ENCODE data around the gene CADM1.

Gene CADM1

DNA sequence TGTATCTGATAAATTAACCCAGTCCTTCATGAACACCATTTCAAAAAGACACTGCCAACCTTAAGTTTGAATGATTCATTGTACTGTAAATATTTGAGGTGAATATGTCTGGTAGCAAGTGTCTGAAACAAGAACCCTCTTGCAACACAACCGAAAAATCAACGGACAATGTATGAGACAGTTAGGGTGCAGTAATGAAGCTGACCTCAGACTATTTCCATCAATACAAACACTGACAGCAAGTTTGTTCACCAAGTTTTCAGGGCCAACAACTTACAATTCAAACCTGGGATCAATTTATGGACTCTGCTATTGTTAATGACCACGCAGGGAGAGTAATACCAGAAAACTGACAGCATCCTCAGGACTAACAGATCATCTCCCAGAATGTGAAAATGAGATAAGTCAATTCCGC lies 126.3 kb downstream of the CADM1 start:
- Histone ChIP-seq H3K9ac (ENCODE audit: low read length) (no peak overlapping the region), H3K4me3 (ENCODE audit: low read length) (no peak overlapping the region), H3K36me3 (ENCODE audit: control insufficient read depth, insufficient read depth, low read length) (no peaks in the 10 kb centered on the region), H3K27me3 (ENCODE audit: control insufficient read depth, insufficient read depth, low read length) (no peaks in the 10 kb centered on the region), H3K4me1 (ENCODE audit: control insufficient read depth, insufficient read depth, low read length) (no peaks in the 10 kb centered on the region), H3K9me3 (ENCODE audit: control insufficient read depth, low read length) (no peaks in the 10 kb centered on the region)

DNA sequence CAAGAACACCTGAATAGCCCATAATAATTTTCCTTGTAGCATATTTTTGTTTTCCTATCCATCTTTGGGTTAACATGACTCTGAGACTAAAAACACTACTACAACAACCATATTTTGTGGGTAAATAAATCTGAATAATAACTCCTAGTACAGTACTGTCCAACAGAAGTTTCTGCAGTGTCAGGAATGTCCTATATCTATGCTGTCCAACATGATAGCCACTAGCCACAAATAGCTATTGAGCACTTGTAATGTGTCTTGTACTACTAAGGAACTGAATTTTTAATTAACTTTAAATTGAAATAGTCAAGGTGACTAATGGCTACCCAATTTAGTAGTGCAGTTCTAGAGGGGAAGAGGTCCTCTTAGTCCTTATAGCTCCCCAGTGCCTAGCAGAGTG lies 135.6 kb downstream of the CADM1 start:
- Histone ChIP-seq H3K4me1 (ENCODE audit: control insufficient read depth, insufficient read depth, low read length) (no peaks in the 10 kb centered on the region), H3K9me3 (ENCODE audit: control insufficient read depth, low read length) (no peaks in the 10 kb centered on the region), H3K9ac (ENCODE audit: low read length) (no peak overlapping the region), H3K4me3 (ENCODE audit: low read length) (no peak overlapping the region), H3K27me3 (ENCODE audit: control insufficient read depth, insufficient read depth, low read length) (no peaks in the 10 kb centered on the region), H3K36me3 (ENCODE audit: control insufficient read depth, insufficient read depth, low read length) (no peaks in the 10 kb centered on the region)

DNA sequence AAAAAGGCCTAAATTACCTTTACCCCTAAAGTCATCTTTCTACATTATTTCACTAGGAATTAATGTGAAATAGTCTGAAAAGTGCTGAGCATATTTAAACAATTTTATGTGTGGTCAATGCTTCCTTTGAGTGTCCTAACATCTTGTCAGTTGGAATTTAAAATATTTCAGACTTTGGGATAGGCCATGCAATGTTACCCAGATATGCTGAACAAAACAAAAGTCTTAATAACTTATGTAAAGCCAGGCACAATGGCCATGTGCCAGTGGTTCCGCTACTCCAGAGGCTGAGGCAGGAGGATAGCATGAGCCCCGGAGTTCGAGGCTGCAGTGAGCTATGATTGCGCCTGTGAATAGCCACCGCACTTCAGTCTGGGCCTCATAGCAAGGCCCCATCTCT lies 137.4 kb downstream of the CADM1 start:
- Histone ChIP-seq H3K9ac (ENCODE audit: low read length) (no peak overlapping the region), H3K36me3 (ENCODE audit: control insufficient read depth, insufficient read depth, low read length) (no peaks in the 10 kb centered on the region), H3K27me3 (ENCODE audit: control insufficient read depth, insufficient read depth, low read length) (no peaks in the 10 kb centered on the region), H3K4me1 (ENCODE audit: control insufficient read depth, insufficient read depth, low read length) (no peaks in the 10 kb centered on the region), H3K4me3 (ENCODE audit: low read length) (no peak overlapping the region), H3K9me3 (ENCODE audit: control insufficient read depth, low read length) (no peaks in the 10 kb centered on the region)

DNA sequence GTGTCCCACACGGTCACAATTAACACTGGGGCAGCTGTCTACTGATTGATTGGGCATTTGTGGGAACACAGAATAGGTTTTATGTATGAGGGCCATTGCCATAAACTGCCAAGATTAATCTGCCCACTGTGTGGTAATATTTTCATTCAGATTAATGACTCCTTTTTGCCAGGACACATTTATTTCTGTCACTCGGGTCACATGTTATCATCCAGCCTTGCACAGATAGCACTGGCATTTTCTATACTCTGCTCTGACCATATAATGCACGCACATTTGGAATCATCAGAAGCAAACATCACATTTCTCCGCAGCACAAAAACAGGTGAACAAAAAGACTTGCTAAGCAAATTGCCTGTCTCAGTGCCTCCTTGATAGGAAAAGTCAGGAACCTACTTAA lies 138.3 kb downstream of the CADM1 start:
- H3K9ac ChIP-seq (ENCODE audit: low read length), result no peak overlapping the region
- no peak overlapping the region for H3K4me3 ChIP-seq (ENCODE audit: low read length)
- H3K4me1 ChIP-seq (ENCODE audit: control insufficient read depth, insufficient read depth, low read length), result no peaks in the 10 kb centered on the region
- no peaks in the 10 kb centered on the region for H3K36me3 ChIP-seq (ENCODE audit: control insufficient read depth, insufficient read depth, low read length)
- H3K9me3 ChIP-seq (ENCODE audit: control insufficient read depth, low read length), result no peaks in the 10 kb centered on the region
- H3K27me3 ChIP-seq (ENCODE audit: control insufficient read depth, insufficient read depth, low read length), result no peaks in the 10 kb centered on the region

DNA sequence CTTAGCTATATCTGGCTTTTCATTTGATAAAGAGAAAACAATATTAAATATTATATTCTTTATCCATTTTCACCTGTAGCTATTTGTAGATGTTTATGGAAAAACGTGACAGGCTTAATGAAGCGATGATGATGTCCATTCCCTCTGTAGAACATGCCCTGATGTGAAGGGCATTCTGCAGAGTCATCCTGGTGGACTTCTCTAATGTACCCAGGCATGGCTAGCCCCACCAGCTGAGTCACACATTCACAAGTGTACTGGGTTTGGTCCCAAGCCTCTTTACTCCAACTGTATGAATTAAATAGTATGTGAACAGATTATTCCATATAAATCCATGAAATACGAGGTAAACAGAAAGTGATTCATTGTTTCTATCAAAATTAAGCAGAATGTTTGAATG lies 139.3 kb downstream of the CADM1 start:
- Histone ChIP-seq H3K36me3 (ENCODE audit: control insufficient read depth, insufficient read depth, low read length) (no peaks in the 10 kb centered on the region), H3K4me3 (ENCODE audit: low read length) (no peak overlapping the region), H3K9ac (ENCODE audit: low read length) (no peak overlapping the region), H3K4me1 (ENCODE audit: control insufficient read depth, insufficient read depth, low read length) (no peaks in the 10 kb centered on the region), H3K9me3 (ENCODE audit: control insufficient read depth, low read length) (no peaks in the 10 kb centered on the region), H3K27me3 (ENCODE audit: control insufficient read depth, insufficient read depth, low read length) (no peaks in the 10 kb centered on the region)

DNA sequence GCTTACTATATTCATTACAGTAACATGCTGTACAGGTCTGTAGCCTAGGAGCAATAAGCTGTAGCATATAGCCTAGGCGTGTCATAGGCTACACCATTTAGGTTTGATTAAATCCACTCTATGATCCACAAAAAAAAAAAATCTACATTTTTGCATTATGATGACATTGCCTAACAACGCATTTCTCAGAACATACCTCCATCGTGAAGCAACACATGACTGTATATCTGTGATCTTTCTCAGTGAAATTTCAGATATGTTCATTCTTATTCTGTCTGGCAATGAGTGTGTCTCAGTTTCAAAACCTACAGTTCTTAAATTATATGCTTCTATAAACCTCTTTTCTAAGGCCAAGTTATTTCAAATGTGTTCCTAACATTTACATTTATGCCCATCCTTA lies 140.3 kb downstream of the CADM1 start:
- Histone ChIP-seq H3K36me3 (ENCODE audit: control insufficient read depth, insufficient read depth, low read length) (no peaks in the 10 kb centered on the region), H3K9me3 (ENCODE audit: control insufficient read depth, low read length) (no peaks in the 10 kb centered on the region), H3K9ac (ENCODE audit: low read length) (no peak overlapping the region), H3K4me1 (ENCODE audit: control insufficient read depth, insufficient read depth, low read length) (no peaks in the 10 kb centered on the region), H3K27me3 (ENCODE audit: control insufficient read depth, insufficient read depth, low read length) (no peaks in the 10 kb centered on the region), H3K4me3 (ENCODE audit: low read length) (no peak overlapping the region)

DNA sequence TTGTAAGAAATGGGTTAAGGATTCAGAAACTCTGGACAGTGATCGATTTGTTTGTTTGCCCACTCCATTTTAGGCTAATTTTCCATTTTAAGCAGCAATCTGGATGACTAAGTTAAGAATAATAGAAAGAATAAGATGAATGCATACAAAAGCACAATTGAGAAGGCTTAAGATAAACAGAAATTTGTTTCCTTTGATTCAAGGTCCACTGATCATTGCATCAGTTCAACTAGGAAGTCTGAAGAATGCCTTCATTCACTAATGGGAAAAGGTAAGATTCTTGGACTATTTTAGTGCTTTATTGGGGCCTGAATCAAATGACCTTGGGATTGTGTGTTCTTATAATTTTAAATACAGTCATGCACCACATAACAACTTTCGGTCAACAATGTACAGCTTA lies 140.8 kb downstream of the CADM1 start:
- no peak overlapping the region for H3K9ac ChIP-seq (ENCODE audit: low read length)
- H3K4me3 ChIP-seq (ENCODE audit: low read length), result no peak overlapping the region
- no peaks in the 10 kb centered on the region for H3K36me3 ChIP-seq (ENCODE audit: control insufficient read depth, insufficient read depth, low read length)
- no peaks in the 10 kb centered on the region for H3K27me3 ChIP-seq (ENCODE audit: control insufficient read depth, insufficient read depth, low read length)
- H3K9me3 ChIP-seq (ENCODE audit: control insufficient read depth, low read length), result no peaks in the 10 kb centered on the region
- no peaks in the 10 kb centered on the region for H3K4me1 ChIP-seq (ENCODE audit: control insufficient read depth, insufficient read depth, low read length)

DNA sequence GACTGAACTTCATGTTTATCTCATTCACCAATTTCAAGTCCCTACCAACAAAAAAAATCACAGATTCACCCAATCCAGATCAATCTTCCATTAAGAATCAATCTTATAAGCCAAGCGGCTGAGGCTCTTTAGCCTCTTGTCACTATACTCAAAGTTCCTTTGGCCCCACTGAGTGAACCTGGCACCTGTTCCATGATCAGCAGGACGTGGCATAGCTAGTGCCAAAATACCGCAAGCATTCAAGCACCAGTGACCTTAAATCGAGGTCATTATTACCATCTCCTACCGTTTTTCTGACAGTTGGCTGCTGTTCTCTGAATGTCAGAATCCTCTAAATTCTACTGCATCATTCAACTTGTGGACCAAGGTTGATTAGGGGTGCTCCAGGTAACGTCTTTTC lies 141.2 kb downstream of the CADM1 start:
- no peaks in the 10 kb centered on the region for H3K9me3 ChIP-seq (ENCODE audit: control insufficient read depth, low read length)
- H3K27me3 ChIP-seq (ENCODE audit: control insufficient read depth, insufficient read depth, low read length), result no peaks in the 10 kb centered on the region
- no peaks in the 10 kb centered on the region for H3K4me1 ChIP-seq (ENCODE audit: control insufficient read depth, insufficient read depth, low read length)
- H3K4me3 ChIP-seq (ENCODE audit: low read length), result no peak overlapping the region
- H3K9ac ChIP-seq (ENCODE audit: low read length), result no peak overlapping the region
- no peaks in the 10 kb centered on the region for H3K36me3 ChIP-seq (ENCODE audit: control insufficient read depth, insufficient read depth, low read length)

DNA sequence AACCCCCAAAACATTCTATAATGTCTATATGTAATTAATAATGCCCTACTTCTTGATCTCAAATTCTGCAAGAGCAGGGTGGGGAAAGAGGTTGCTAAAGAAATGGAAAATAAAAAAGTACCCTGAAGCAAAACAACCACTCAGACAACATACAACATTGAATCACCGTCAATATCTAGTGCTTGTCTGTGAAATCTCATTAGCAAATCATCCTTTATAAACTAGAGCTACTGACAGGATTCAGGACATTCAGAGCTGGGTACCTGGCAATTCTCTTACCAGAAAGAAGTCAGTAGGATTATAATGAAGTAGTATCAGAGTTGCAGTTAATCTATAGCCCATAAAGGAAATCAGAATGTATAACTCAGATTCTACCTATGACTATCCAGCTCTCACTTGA lies 143.2 kb downstream of the CADM1 start:
- Histone ChIP-seq H3K4me1 (ENCODE audit: control insufficient read depth, insufficient read depth, low read length) (no peaks in the 10 kb centered on the region), H3K27me3 (ENCODE audit: control insufficient read depth, insufficient read depth, low read length) (no peaks in the 10 kb centered on the region), H3K9me3 (ENCODE audit: control insufficient read depth, low read length) (no peaks in the 10 kb centered on the region), H3K9ac (ENCODE audit: low read length) (no peak overlapping the region), H3K36me3 (ENCODE audit: control insufficient read depth, insufficient read depth, low read length) (no peaks in the 10 kb centered on the region), H3K4me3 (ENCODE audit: low read length) (no peak overlapping the region)

DNA sequence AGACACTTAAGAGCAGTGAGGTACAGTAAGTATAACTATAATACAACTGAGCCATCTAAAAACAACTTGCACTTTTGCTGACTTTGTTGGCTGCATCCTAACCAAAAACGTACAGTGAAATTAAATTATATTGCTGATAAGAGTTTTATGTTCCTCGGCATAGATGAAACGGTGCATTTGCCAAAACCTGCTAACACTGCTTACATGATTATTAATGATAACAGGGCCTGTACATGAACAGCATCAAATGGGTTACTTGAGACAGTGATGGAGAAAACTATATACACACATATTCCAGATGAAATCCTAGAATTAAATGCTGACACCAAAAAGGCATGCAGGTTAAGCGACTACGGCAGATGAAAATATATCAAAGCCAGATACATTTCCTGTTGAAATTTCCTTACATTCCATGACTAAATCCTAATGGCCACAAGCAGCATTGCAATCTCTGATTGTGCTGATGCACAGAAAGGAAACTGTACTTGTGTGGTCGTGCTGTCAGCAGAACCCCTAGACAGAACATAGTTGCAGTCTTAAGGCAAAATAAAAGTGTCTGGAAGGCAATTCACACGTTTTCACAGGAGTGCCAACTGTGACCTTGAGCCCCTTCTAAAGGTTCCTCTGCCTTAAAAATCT lies 143.9 kb downstream of the CADM1 start:
- no peaks in the 10 kb centered on the region for H3K4me1 ChIP-seq (ENCODE audit: control insufficient read depth, insufficient read depth, low read length)
- no peaks in the 10 kb centered on the region for H3K36me3 ChIP-seq (ENCODE audit: control insufficient read depth, insufficient read depth, low read length)
- no peaks in the 10 kb centered on the region for H3K27me3 ChIP-seq (ENCODE audit: control insufficient read depth, insufficient read depth, low read length)
- H3K9me3 ChIP-seq (ENCODE audit: control insufficient read depth, low read length), result no peaks in the 10 kb centered on the region
- H3K9ac ChIP-seq (ENCODE audit: low read length), result no peak overlapping the region
- no peak overlapping the region for H3K4me3 ChIP-seq (ENCODE audit: low read length)

DNA sequence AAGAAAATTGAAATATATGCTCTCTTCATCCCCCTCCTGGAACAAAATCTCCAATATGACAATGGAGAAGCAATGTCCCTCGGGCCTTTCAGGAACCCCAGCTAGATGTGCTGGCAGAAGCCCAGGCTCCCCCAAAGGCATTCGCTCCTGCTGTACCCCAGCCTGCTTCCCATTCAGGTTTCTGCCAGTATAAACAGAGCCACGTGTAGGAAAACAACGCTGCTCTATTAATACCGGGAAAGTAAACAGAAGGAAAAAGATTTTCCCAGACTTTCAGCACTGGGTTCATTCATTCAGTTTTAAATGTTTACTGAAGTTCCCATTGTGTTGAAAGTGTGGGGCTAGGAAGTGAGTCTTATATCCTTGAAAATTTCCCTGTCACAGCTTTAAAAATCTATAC lies 147.1 kb downstream of the CADM1 start:
- no peaks in the 10 kb centered on the region for H3K9me3 ChIP-seq (ENCODE audit: control insufficient read depth, low read length)
- H3K4me1 ChIP-seq (ENCODE audit: control insufficient read depth, insufficient read depth, low read length), result no peaks in the 10 kb centered on the region
- no peak overlapping the region for H3K9ac ChIP-seq (ENCODE audit: low read length)
- H3K4me3 ChIP-seq (ENCODE audit: low read length), result no peak overlapping the region
- no peaks in the 10 kb centered on the region for H3K27me3 ChIP-seq (ENCODE audit: control insufficient read depth, insufficient read depth, low read length)
- H3K36me3 ChIP-seq (ENCODE audit: control insufficient read depth, insufficient read depth, low read length), result no peaks in the 10 kb centered on the region

DNA sequence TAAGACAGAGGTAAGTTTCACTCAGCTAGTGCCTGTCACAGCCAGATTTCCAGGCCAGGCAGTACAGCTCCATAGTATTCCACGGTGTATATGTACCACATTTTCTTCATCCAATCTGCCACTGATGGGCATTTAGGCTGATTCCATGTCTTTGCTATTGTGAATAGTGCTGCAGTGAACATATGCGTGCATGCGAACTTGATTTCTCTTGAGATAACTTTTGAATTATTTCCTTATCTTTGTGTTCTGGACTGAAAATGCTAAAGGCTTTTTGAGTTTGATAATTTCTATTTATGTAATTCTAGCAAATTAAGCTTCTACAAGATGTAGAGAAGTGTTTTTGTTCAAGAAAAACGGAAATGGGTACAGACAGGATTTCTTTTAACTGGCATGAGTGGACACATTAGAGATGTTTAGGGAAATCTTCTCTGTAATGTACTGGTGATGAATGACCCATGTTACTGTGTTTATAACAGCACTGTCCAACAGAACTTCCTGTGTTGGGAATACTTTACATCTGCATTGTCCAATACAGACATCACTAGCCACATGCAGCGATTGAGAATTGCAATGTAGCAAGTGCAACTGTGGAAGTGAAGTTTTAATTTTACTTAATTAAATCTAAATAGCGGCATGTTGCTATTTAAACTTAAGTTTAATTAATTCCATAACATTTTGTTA lies 151.3 kb downstream of the CADM1 start:
- Histone ChIP-seq H3K9ac (ENCODE audit: low read length) (no peak overlapping the region), H3K9me3 (ENCODE audit: control insufficient read depth, low read length) (no peaks in the 10 kb centered on the region), H3K36me3 (ENCODE audit: control insufficient read depth, insufficient read depth, low read length) (no peaks in the 10 kb centered on the region), H3K4me1 (ENCODE audit: control insufficient read depth, insufficient read depth, low read length) (no peaks in the 10 kb centered on the region), H3K27me3 (ENCODE audit: control insufficient read depth, insufficient read depth, low read length) (no peaks in the 10 kb centered on the region), H3K4me3 (ENCODE audit: low read length) (no peak overlapping the region)
